BJ (cell line): ENCODE data around the gene PSMB10. TPM values are rescaled to one million over a fixed set of nuclear protein-coding genes. Genes with fewer than 3 reads are reported as not detected.

Source experiments
- CTCF ChIA-PET: fragments of 350-600 bp; formaldehyde crosslinking; extraction: SDS; loops from one replicate; lab custom pipeline; 2021; ENCODE audit warnings: antibody characterized with exemption, inconsistent platforms; lab: Yijun Ruan, JAX
- POLR2A ChIA-PET: fragments of 300-600 bp; sonication (Branson Sonifier 250); formaldehyde crosslinking; extraction: SDS; loops from one replicate; lab custom pipeline; 2021; ENCODE audit warnings: antibody characterized with exemption; lab: Charles Lee
- DNase-seq: peaks from one replicate; pipeline ENCODE4 v3.0.0-alpha.2; 2011; ENCODE audit warnings: low read depth
- H3K27me3 ChIP-seq: 2 replicates; pipeline ENCODE4 v1.6.0; 2011; ENCODE audit warnings: low read length; ENCODE audit not compliant: control insufficient read depth, insufficient read depth
- H3K36me3 ChIP-seq: 2 replicates; pipeline ENCODE4 v1.5.1; 2011; ENCODE audit warnings: low read length; ENCODE audit not compliant: control insufficient read depth, insufficient read depth
- H3K4me3 ChIP-seq: 2 replicates; pipeline ENCODE4 v1.5.1; 2011; ENCODE audit warnings: low read depth, mild to moderate bottlenecking, control low read depth, low read length
- polyA plus RNA-seq: library from polyadenylated mRNA; depleted of rRNA; stranded (reverse); fragments of >200 nt; gene quantifications from 2 replicates; pipeline ENCODE4 v1.2.3, GENCODE V29; 2011
- TF ChIP-seq, protein P1 (sequence below): IDR thresholded peaks from 2 replicates; pipeline ENCODE4 v1.5.1; 2011; ENCODE audit warnings: low read depth, mild to moderate bottlenecking, control low read depth, inconsistent platforms, low read length, moderate library complexity; ENCODE audit not compliant: insufficient read depth

PSMB10 gene
- polyA plus RNA-seq, 1 experiment = 29.1 TPM

DNA sequence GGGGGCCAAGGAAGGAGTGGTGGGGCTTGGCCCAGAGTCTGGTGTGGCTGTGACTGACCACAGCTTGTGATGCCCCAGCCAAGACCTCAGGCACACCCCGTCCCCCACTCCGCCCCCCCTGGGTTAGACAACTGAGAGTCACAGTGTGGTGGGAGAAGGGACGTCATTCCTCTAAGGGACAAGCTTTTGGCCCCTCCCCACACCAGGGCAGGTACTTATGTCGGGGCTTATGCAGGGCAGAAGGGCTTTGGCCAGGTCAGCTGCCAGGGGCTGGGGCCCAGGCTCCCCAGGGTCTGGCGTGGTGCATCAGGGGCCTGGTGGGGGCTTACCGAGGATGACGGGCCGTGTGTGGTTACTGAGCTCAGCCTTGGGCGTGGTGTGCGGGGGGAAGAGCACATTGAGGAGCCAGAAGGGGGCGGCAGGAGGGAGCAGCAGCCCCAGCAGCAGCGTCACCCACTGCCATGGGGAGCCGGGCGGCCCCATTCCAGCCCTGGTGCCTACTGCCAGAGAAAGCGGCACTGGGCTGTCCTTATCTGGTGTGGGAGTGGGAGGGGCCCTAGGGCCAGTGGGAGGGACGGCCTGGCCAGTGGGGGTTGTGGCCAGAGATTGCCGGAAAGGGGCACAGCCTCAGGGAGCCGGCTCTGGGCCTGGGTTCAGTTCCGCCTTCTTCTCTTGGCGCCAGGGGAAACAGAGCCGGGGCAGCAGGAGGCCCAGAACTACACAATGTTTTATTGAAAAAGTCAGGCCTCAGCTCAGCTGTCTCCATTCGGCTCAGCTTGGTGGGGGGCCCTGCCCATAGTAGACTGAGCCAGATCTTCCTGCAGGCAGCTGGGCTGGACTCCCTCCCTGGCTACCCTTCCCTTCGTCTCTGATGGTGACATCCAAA is 7.2 kb upstream of the PSMB10 start, which contains the start of gene LCAT:
TSS of gene LCAT (minus strand) at position 502 of the 886 bp plus-strand sequence. CDS start at position 483, 19 bp downstream.
- Histone ChIP-seq H3K36me3 (peaks cover 78% of the 10 kb centered on the region), H3K4me3 (no peak within 1 kb of the TSS), H3K27me3 (no peaks in the 10 kb centered on the region)
- ChIA-PET POLR2A (no interaction called here), CTCF (interaction anchor here (0.6 to 3.3 kb wide), 5 partner anchors 8 to 128 kb away, joined by 3 to 19 read pairs (median 8); partner anchors contain the start of gene NRN1L)
- TF ChIP-seq, protein P1, sequence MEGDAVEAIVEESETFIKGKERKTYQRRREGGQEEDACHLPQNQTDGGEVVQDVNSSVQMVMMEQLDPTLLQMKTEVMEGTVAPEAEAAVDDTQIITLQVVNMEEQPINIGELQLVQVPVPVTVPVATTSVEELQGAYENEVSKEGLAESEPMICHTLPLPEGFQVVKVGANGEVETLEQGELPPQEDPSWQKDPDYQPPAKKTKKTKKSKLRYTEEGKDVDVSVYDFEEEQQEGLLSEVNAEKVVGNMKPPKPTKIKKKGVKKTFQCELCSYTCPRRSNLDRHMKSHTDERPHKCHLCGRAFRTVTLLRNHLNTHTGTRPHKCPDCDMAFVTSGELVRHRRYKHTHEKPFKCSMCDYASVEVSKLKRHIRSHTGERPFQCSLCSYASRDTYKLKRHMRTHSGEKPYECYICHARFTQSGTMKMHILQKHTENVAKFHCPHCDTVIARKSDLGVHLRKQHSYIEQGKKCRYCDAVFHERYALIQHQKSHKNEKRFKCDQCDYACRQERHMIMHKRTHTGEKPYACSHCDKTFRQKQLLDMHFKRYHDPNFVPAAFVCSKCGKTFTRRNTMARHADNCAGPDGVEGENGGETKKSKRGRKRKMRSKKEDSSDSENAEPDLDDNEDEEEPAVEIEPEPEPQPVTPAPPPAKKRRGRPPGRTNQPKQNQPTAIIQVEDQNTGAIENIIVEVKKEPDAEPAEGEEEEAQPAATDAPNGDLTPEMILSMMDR = no peak
- DNase-seq = no peak

DNA sequence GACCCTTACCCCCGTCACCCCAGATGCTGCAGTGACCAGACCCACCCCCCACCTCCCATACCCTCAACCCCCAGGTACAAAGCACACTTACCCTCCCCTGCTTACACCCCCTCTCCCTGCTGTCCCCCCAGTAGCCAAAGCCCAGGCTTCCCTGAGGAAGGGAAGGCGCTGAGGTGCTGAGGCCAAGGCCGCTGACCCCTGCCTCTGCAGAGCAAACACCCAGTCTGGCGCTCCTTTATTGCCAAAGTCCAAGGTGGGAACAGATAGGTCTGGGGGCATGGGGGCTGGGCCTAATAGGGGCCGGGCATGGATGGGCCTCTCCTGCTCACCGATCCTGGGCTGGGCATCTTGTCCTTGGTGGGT is 6.6 kb upstream of the PSMB10 start:
- TF ChIP-seq, protein P1 = no peak
- H3K4me3 ChIP-seq = no peak overlapping the region
- CTCF ChIA-PET = interaction anchor here (0.6 to 3.3 kb wide), 7 partner anchors 9 to 127 kb away, joined by 3 to 19 read pairs (median 3); partner anchors contain the start of gene NRN1L
- peaks cover 72% of the 10 kb centered on the region for H3K36me3 ChIP-seq
- POLR2A ChIA-PET = no interaction called here
- no peaks in the 10 kb centered on the region for H3K27me3 ChIP-seq
- no peak for DNase-seq

DNA sequence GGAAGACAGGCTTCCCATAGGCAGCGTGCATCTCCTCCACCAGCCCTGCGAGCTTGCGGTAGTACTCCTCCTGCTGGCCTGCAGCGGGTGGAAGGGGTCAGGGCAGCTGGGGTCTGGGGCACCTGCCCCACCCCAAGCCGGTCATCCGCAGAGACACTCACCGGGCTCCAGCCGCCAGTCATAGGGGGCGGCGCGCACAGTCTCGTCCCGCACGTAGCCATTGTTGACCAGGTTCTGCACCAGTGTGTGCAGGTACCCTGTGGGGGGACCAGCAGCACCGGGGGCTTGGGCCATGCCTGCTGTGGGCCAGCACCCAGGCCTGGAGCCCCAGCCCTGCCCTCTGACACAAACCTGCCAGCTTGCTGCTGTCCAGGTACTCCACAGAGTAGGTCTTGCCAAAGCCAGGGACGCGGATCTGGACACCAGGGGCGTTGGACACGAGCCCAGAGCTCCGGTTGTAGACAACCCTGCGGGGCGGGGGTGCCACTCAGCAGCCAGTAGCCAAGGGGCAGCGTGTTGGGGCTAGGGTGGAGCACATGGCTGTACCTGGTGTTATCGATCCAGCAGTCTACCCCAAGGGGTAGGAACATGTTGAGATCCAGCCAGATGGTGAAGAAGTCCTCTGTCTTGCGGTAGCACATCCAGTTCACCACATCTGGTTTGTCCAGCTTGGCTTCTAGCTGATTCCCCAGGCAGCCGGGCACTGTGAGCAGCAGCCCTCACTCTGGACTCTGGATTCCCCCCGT is 6.0 kb upstream of the PSMB10 start:
- ChIA-PET POLR2A (no interaction called here), CTCF (interaction anchor here (0.6 to 3.3 kb wide), 20 partner anchors 9 to 422 kb away, joined by 3 to 19 read pairs (median 4); partner anchors contain the start of gene NRN1L)
- H3K27me3 ChIP-seq = no peaks in the 10 kb centered on the region
- peaks cover 67% of the 10 kb centered on the region for H3K36me3 ChIP-seq
- TF ChIP-seq, protein P1 = no peak
- H3K4me3 ChIP-seq = no peak overlapping the region
- no peak for DNase-seq

DNA sequence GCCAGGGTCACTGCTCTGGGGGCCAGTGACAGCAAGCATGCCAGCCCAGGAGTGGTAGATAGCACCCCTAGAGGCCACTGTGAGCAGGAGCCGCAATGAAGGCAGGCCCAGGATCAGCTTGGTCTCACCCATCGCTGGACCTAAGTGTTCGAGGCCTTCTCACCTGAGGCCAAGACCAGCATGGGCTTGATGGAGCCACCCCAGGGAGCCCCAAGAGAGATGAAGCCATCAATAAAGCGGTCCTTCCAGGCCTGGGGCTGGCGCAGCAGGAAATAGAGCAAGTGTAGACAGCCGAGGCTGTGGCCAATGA is 5.5 kb upstream of the PSMB10 start:
- Histone ChIP-seq H3K36me3 (peaks cover 61% of the 10 kb centered on the region), H3K4me3 (no peak overlapping the region), H3K27me3 (no peaks in the 10 kb centered on the region)
- ChIA-PET CTCF (interaction anchor here (0.7 to 3.3 kb wide), 20 partner anchors 9 to 421 kb away, joined by 3 to 19 read pairs (median 4); partner anchors contain the start of genes NRN1L and TSNAXIP1), POLR2A (no interaction called here)
- TF ChIP-seq, protein P1 = peak; percentile 73
- DNase-seq = no peak
